DOHH2 (cell line): ENCODE data around the gene CTTN.

ENCODE experiments used
- EZH2phosphoT487 ChIP-seq: fragments of 200-600 bp; sonication (generic); IDR thresholded peaks from 2 replicates; pipeline ENCODE4 v1.6.1; 2017; ENCODE audit warnings: borderline replicate concordance, mild to moderate bottlenecking, antibody characterized with exemption, low read length, moderate library complexity, mixed read lengths
- TF ChIP-seq, protein P1 (sequence below): fragments of 200-600 bp; sonication (generic); IDR thresholded peaks from one replicate; pipeline ENCODE4 v1.5.1; 2014; ENCODE audit warnings: antibody characterized with exemption, mild to moderate bottlenecking, low read depth, low read length; ENCODE audit not compliant: poor library complexity, severe bottlenecking

DNA sequence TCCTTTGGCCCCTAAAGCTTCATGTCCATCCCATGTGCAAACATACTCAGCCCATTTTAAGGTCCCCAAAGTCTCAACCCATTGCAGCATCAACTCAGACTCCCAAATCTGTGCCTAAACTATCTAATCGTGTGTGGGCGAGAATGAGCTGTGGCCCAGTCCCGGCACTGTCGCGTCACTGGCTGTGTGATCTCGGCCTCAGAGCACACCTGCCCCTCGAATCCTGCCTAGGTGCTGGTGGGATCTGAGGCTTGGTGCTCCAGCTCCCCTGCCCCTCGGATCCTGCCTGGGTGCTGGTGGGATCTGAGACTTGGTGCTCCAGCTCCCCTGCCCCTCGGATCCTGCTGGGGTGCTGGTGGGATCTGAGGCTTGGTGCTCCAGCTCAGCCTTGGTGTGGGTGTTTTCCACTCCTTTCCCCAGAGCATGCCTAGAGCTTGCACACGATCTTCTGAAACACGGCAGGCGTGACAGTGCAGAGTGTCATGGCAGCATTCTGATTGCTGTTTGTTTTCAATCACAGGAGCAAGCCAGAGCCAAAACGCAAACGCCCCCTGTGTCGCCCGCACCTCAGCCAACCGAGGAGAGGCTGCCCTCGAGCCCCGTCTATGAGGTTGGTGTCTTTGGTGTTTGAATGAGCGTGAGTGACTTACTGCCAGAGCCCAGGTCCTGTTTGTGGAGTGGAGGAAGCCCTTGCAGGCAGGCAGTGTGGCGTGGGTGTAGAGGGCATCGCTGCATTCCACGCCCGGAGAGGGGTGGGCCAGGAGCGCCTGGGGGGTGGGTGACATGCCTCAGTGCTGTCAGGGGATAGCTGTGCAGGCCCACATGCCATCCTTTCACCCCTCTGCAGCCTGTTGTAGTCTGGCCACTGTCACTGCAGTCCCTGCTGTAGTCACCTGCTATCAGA, 32.6 kb downstream of the CTTN start:
- TF ChIP-seq, protein P1, sequence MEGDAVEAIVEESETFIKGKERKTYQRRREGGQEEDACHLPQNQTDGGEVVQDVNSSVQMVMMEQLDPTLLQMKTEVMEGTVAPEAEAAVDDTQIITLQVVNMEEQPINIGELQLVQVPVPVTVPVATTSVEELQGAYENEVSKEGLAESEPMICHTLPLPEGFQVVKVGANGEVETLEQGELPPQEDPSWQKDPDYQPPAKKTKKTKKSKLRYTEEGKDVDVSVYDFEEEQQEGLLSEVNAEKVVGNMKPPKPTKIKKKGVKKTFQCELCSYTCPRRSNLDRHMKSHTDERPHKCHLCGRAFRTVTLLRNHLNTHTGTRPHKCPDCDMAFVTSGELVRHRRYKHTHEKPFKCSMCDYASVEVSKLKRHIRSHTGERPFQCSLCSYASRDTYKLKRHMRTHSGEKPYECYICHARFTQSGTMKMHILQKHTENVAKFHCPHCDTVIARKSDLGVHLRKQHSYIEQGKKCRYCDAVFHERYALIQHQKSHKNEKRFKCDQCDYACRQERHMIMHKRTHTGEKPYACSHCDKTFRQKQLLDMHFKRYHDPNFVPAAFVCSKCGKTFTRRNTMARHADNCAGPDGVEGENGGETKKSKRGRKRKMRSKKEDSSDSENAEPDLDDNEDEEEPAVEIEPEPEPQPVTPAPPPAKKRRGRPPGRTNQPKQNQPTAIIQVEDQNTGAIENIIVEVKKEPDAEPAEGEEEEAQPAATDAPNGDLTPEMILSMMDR: no peak
- no peak for TF ChIP-seq EZH2phosphoT487
